IMR-90 (cell line): ENCODE measurements around the gene AHNAK. TPM values are rescaled to one million over a fixed set of nuclear protein-coding genes. Genes with fewer than 3 reads are reported as not detected.

ENCODE experiments used
- ATAC-seq: fragments of 200-7000 bp; cut with Tn5 transposase; 2 replicates; pipeline ENCODE4 v1.9.1; 2020; ENCODE audit warnings: low read depth, mild to moderate bottlenecking, moderate library complexity
- BruUV-seq: library from RNA; stranded (reverse); fragments of 400-500 nt; replicated peaks from 2 replicates; lab custom pipeline; 2021; lab: Mats Ljungman, UMichigan
- CTCF ChIA-PET: fragments of 300-600 bp; formaldehyde crosslinking; extraction: SDS; loops from one replicate; lab custom pipeline; 2021; ENCODE audit warnings: antibody characterized with exemption; lab: Yijun Ruan, JAX
- POLR2A ChIA-PET: fragments of 300-600 bp; sonication (Branson Sonifier 250); formaldehyde crosslinking; loops from one replicate; lab custom pipeline; 2022; ENCODE audit warnings: antibody characterized with exemption; ENCODE audit not compliant: unreplicated experiment; lab: Charles Lee
- DNase-seq: peaks from one replicate; pipeline ENCODE4 v3.0.0; 2013
- H2AFZ ChIP-seq: replicated peaks from 2 replicates; pipeline ENCODE3; 2013; ENCODE audit warnings: low read length, mild to moderate bottlenecking; ENCODE audit not compliant: poor library complexity
- H2AK5ac ChIP-seq: 2 replicates; pipeline ENCODE4 v1.6.1; 2013; ENCODE audit warnings: low read depth, low read length, inconsistent platforms
- H2AK9ac ChIP-seq: replicated peaks from 2 replicates; pipeline ENCODE3; 2013; ENCODE audit warnings: mild to moderate bottlenecking, low read depth, low read length, moderate library complexity; ENCODE audit not compliant: poor library complexity
- H2BK120ac ChIP-seq: 2 replicates; pipeline ENCODE4 v1.6.1; 2013; ENCODE audit warnings: low read depth, low read length, inconsistent platforms
- H2BK15ac ChIP-seq: 3 replicates; pipeline ENCODE4 v1.6.1; 2013; ENCODE audit warnings: low read depth, low read length, inconsistent platforms
- H2BK20ac ChIP-seq: 2 replicates; pipeline ENCODE4 v1.6.1; 2013; ENCODE audit warnings: low read depth, mild to moderate bottlenecking, inconsistent platforms, low read length, moderate library complexity
- H2BK5ac ChIP-seq: 2 replicates; pipeline ENCODE4 v1.6.1; 2013; ENCODE audit warnings: mild to moderate bottlenecking, low read depth, low read length, inconsistent platforms; ENCODE audit not compliant: poor library complexity, severe bottlenecking
- H3K14ac ChIP-seq: replicated peaks from 2 replicates; pipeline ENCODE4 v1.6.1; 2013; ENCODE audit warnings: low read depth, low read length, inconsistent platforms
- H3K18ac ChIP-seq: 2 replicates; pipeline ENCODE4 v1.6.1; 2013; ENCODE audit warnings: low read depth, low read length, control low read depth
- H3K23ac ChIP-seq: 2 replicates; pipeline ENCODE4 v1.6.1; 2013; ENCODE audit warnings: low read depth, low read length, inconsistent platforms
- H3K27ac ChIP-seq: 2 replicates; pipeline ENCODE4 v1.5.1; 2013; ENCODE audit warnings: mild to moderate bottlenecking, control low read depth, low read length; ENCODE audit not compliant: insufficient read depth
- H3K27me3 ChIP-seq: 2 replicates; pipeline ENCODE4 v1.6.1; 2013; ENCODE audit warnings: low read length; ENCODE audit not compliant: control insufficient read depth, insufficient read depth
- H3K36me3 ChIP-seq: 2 replicates; pipeline ENCODE4 v1.6.1; 2013; ENCODE audit warnings: low read length, mixed read lengths; ENCODE audit not compliant: control insufficient read depth, insufficient read depth
- H3K4ac ChIP-seq: 2 replicates; pipeline ENCODE4 v1.6.1; 2013; ENCODE audit warnings: low read depth, low read length, inconsistent platforms
- H3K4me1 ChIP-seq: 2 replicates; pipeline ENCODE4 v1.6.1; 2013; ENCODE audit warnings: low read length, mixed read lengths; ENCODE audit not compliant: control insufficient read depth, insufficient read depth
- H3K4me2 ChIP-seq: 2 replicates; pipeline ENCODE4 v1.6.1; 2013; ENCODE audit warnings: low read depth, mild to moderate bottlenecking, control low read depth, low read length, moderate library complexity
- H3K4me3 ChIP-seq: 2 replicates; pipeline ENCODE4 v1.5.1; 2013; ENCODE audit warnings: low read depth, mild to moderate bottlenecking, control low read depth, low read length, moderate library complexity; ENCODE audit not compliant: insufficient read depth
- H3K56ac ChIP-seq: 2 replicates; pipeline ENCODE4 v1.6.1; 2013; ENCODE audit warnings: low read length, inconsistent platforms; ENCODE audit not compliant: insufficient read depth; ENCODE audit errors: extremely low read depth
- H3K79me1 ChIP-seq, 2 experiments: 2 replicates each; pipeline ENCODE4 v1.6.1; 2013; ENCODE audit warnings: low read length in 2 of 2, inconsistent platforms in 1 of 2, low read depth in 1 of 2
- H3K9ac ChIP-seq: 2 replicates; pipeline ENCODE4 v1.6.1; 2013; ENCODE audit warnings: low read depth, low read length, control low read depth
- H3K9me1 ChIP-seq: 2 replicates; pipeline ENCODE4 v1.6.1; 2013; ENCODE audit warnings: low read length, inconsistent platforms; ENCODE audit not compliant: insufficient read depth
- H3K9me3 ChIP-seq: 2 replicates; pipeline ENCODE4 v1.6.1; 2013; ENCODE audit warnings: low read length; ENCODE audit not compliant: control insufficient read depth, insufficient read depth
- H4K20me1 ChIP-seq: 2 replicates; pipeline ENCODE4 v1.6.1; 2013; ENCODE audit warnings: low read length, inconsistent platforms; ENCODE audit not compliant: insufficient read depth
- H4K5ac ChIP-seq: 2 replicates; pipeline ENCODE4 v1.6.1; 2013; ENCODE audit warnings: mild to moderate bottlenecking, low read depth, low read length, control low read depth
- H4K8ac ChIP-seq, 2 experiments: 2 replicates each; pipeline ENCODE4 v1.6.1; 2013; ENCODE audit warnings: low read depth in 2 of 2, low read length in 2 of 2, control low read depth in 1 of 2, inconsistent platforms in 1 of 2
- H4K91ac ChIP-seq: 2 replicates; pipeline ENCODE4 v1.6.1; 2013; ENCODE audit warnings: low read depth, low read length, inconsistent platforms; ENCODE audit not compliant: insufficient read depth
- BHLHE40 ChIP-seq: fragments of 150-350 bp; IDR thresholded peaks from 2 replicates; pipeline ENCODE4 v1.6.1; 2016; ENCODE audit warnings: mild to moderate bottlenecking, low read depth, low read length
- CEBPB ChIP-seq: IDR thresholded peaks from 2 replicates; pipeline ENCODE4 v1.6.1; 2012; ENCODE audit warnings: low read depth, low read length, improper control_type of control experiment
- CHD1 ChIP-seq: IDR thresholded peaks from 2 replicates; pipeline ENCODE4 v1.6.1; 2012; ENCODE audit warnings: low read depth, low read length, improper control_type of control experiment
- FOS ChIP-seq: fragments of 150-350 bp; IDR thresholded peaks from 2 replicates; pipeline ENCODE4 v1.6.1; 2016; ENCODE audit warnings: low read depth, low read length
- MAFK ChIP-seq: IDR thresholded peaks from 2 replicates; pipeline ENCODE4 v1.6.1; 2012; ENCODE audit warnings: low read depth, low read length, improper control_type of control experiment
- MAZ ChIP-seq: IDR thresholded peaks from 2 replicates; pipeline ENCODE4 v1.6.1; 2012; ENCODE audit warnings: low read depth, mild to moderate bottlenecking, low read length, improper control_type of control experiment, moderate library complexity, borderline replicate concordance
- MXI1 ChIP-seq: IDR thresholded peaks from 2 replicates; pipeline ENCODE4 v1.6.1; 2012; ENCODE audit warnings: low read depth, mild to moderate bottlenecking, low read length, moderate library complexity, borderline replicate concordance
- NFE2L2 ChIP-seq: fragments of 150-350 bp; IDR thresholded peaks from 2 replicates; pipeline ENCODE4 v1.6.1; 2016; ENCODE audit warnings: low read depth, mild to moderate bottlenecking, low read length
- POLR2A ChIP-seq: IDR thresholded peaks from 2 replicates; pipeline ENCODE4 v1.6.1; 2012; ENCODE audit warnings: mild to moderate bottlenecking, low read depth, low read length
- RAD21 ChIP-seq: IDR thresholded peaks from 2 replicates; pipeline ENCODE4 v1.6.1; 2012; ENCODE audit warnings: low read length, improper control_type of control experiment
- RCOR1 ChIP-seq: IDR thresholded peaks from 2 replicates; pipeline ENCODE4 v1.6.1; 2012; ENCODE audit warnings: mild to moderate bottlenecking, low read length, improper control_type of control experiment; ENCODE audit not compliant: insufficient replicate concordance
- RFX5 ChIP-seq: IDR thresholded peaks from 2 replicates; pipeline ENCODE4 v1.8.0; 2012; ENCODE audit warnings: low read depth, mild to moderate bottlenecking, low read length, moderate library complexity
- SMC3 ChIP-seq: fragments of 150-350 bp; IDR thresholded peaks from 2 replicates; pipeline ENCODE4 v1.6.1; 2016; ENCODE audit warnings: low read depth, mild to moderate bottlenecking, antibody characterized with exemption, low read length, moderate library complexity
- WGBS, 2 experiments: methylation state at CpG; one replicate each; pipeline versions ENCODE4 v1.1.5 to v1.1.7; 2013; ENCODE audit warnings: missing lambda C conversion rate in 2 of 2; ENCODE audit not compliant: insufficient read length in 1 of 2; ENCODE audit errors: extremely low coverage in 2 of 2; 5-methylcytosine and 5-hydroxymethylcytosine counted together
- dilution Hi-C: fragments of 300-500 bp; cut with HindIII; formaldehyde crosslinking; loops from one replicate; pipeline ENCODE4 v1.14.3; 2018; ENCODE audit warnings: low sequenced_read_pairs; ENCODE audit not compliant: unreplicated experiment
- in situ Hi-C: fragments of 300-500 bp; cut with MboI; formaldehyde crosslinking; loops from 3 replicates; pipeline ENCODE4 v1.14.3; 2019; ENCODE audit warnings: low sequenced_read_pairs, inconsistent platforms, mixed read lengths
- intact Hi-C: fragments of 100-400 bp; cut with micrococcal nuclease; formaldehyde crosslinking; loops from 2 replicates; pipeline ENCODE4 v1.10.0; 2022
- polyA plus RNA-seq, 3 experiments: library from polyadenylated mRNA; depleted of rRNA; stranded (reverse); fragments of >200 nt; gene quantifications; 2 replicates each; pipeline ENCODE4 v1.2.3, GENCODE V29; 2012; ENCODE audit warnings: low replicate concordance in 1 of 3
- total RNA-seq: library from RNA; depleted of rRNA; stranded (reverse); fragments of >200 nt; gene quantifications from 2 replicates; pipeline ENCODE4 v1.2.3, GENCODE V29; 2012
- TF ChIP-seq, protein P1 (sequence below): fragments of 150-350 bp; IDR thresholded peaks from 2 replicates; pipeline ENCODE4 v1.6.1; 2016; ENCODE audit warnings: low read depth, mild to moderate bottlenecking, low read length, moderate library complexity, borderline replicate concordance
- TF ChIP-seq, protein P2 (sequence below): conservative IDR thresholded peaks from 2 replicates; pipeline ENCODE4 v1.5.1; 2012; ENCODE audit warnings: mild to moderate bottlenecking, low read depth, low read length, improper control_type of control experiment
- TF ChIP-seq, protein P3 (sequence below): fragments of 150-350 bp; IDR thresholded peaks from 2 replicates; pipeline ENCODE4 v1.6.1; 2017; ENCODE audit warnings: mild to moderate bottlenecking, antibody characterized with exemption, low read length, low read depth

Gene AHNAK
- total and polyA plus RNA-seq, 2 of the 4 experiments (the other 2 are of a cell fraction): 95.1 to 695 TPM

DNA sequence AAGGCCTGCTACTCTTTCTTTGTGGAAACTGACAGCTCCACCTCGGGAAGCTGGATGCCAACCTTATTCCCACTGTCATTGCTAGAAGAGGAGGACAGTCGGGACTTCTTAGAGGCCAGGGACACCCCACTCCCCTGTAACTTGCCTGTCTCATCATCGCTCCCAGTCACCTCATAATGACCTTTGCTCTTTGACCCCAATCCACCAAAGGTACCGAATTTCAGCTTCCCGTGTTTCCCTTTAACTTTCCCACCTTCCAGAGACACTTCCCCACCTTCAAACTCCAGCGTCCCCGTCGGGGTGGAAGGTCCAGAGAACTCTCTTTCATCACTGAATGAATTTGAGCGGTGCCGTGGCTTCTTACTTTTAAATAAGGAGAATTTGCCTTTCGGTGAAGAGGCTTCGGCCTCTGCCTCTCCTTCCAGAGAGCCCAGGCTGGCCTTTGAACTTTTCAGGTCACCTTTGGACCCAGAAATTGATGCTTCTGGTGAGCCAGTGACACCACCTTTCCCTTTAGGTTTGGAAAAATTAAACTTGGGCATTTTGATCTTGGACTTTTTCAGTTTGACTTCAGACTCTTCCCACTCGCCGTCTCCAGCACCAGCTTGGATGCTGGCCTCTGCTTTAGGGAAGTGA is 29.8 kb downstream of the AHNAK start:
- Histone ChIP-seq H3K4me1 (no peaks in the 10 kb centered on the region), H3K9ac (no peak overlapping the region), H4K8ac (no peak overlapping the region), H4K20me1 (peaks cover 92% of the 10 kb centered on the region), H3K4me3 (no peak overlapping the region), H3K56ac (no peak overlapping the region), H2BK120ac (no peak overlapping the region), H2BK15ac (no peak overlapping the region), H2AFZ (no peak overlapping the region), H2BK5ac (no peak overlapping the region), H2AK5ac (no peak overlapping the region), H4K91ac (no peak overlapping the region), H3K9me3 (no peaks in the 10 kb centered on the region), H3K23ac (no peak overlapping the region), H2AK9ac (no peak overlapping the region), H2BK20ac (no peak overlapping the region), H3K27me3 (no peaks in the 10 kb centered on the region), H3K9me1 (peaks cover 31% of the 10 kb centered on the region), H3K27ac (no peak overlapping the region), H3K4me2 (no peak overlapping the region), H3K36me3 (peaks cover 68% of the 10 kb centered on the region), H3K4ac (no peak overlapping the region), H4K5ac (no peak overlapping the region), H3K14ac (no peak overlapping the region), H3K18ac (no peak overlapping the region), H3K79me1 (peaks cover 50 to 91% of the 10 kb centered on the region in 2 experiments)
- no peak for DNase-seq
- POLR2A ChIA-PET: no interaction called here
- in situ Hi-C loops: no loop called here
- CTCF ChIA-PET: interaction anchor here (0.6 to 1.2 kb wide), 2 partner anchors 26 to 92 kb away, joined by 3 read pairs; no protein-coding TSS in a partner anchor
- TF ChIP-seq, protein P1, sequence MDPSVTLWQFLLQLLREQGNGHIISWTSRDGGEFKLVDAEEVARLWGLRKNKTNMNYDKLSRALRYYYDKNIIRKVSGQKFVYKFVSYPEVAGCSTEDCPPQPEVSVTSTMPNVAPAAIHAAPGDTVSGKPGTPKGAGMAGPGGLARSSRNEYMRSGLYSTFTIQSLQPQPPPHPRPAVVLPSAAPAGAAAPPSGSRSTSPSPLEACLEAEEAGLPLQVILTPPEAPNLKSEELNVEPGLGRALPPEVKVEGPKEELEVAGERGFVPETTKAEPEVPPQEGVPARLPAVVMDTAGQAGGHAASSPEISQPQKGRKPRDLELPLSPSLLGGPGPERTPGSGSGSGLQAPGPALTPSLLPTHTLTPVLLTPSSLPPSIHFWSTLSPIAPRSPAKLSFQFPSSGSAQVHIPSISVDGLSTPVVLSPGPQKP: no peak
- TF ChIP-seq POLR2A (no peak), CHD1 (no peak), CEBPB (no peak), MAZ (no peak), RCOR1 (no peak), MXI1 (no peak), NFE2L2 (no peak), SMC3 (no peak), MAFK (no peak), BHLHE40 (no peak), RAD21 (no peak), FOS (no peak), RFX5 (no peak)
- TF ChIP-seq, protein P2, sequence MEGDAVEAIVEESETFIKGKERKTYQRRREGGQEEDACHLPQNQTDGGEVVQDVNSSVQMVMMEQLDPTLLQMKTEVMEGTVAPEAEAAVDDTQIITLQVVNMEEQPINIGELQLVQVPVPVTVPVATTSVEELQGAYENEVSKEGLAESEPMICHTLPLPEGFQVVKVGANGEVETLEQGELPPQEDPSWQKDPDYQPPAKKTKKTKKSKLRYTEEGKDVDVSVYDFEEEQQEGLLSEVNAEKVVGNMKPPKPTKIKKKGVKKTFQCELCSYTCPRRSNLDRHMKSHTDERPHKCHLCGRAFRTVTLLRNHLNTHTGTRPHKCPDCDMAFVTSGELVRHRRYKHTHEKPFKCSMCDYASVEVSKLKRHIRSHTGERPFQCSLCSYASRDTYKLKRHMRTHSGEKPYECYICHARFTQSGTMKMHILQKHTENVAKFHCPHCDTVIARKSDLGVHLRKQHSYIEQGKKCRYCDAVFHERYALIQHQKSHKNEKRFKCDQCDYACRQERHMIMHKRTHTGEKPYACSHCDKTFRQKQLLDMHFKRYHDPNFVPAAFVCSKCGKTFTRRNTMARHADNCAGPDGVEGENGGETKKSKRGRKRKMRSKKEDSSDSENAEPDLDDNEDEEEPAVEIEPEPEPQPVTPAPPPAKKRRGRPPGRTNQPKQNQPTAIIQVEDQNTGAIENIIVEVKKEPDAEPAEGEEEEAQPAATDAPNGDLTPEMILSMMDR: no peak
- TF ChIP-seq, protein P3, sequence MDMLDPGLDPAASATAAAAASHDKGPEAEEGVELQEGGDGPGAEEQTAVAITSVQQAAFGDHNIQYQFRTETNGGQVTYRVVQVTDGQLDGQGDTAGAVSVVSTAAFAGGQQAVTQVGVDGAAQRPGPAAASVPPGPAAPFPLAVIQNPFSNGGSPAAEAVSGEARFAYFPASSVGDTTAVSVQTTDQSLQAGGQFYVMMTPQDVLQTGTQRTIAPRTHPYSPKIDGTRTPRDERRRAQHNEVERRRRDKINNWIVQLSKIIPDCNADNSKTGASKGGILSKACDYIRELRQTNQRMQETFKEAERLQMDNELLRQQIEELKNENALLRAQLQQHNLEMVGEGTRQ: no peak
- intact Hi-C loops: no loop called here
- ATAC-seq: no peak
- no TSS peak for BruUV-seq
- 95% methylated on average over 4 of the region's 14 CpGs; no CpG with 5 or more reads in 1 of the 2 experiments for WGBS, 2 experiments
- dilution Hi-C loops: no loop called here
